Hepatocyte (in vitro differentiated cells): Measurements from ENCODE around the gene CSMD2.

ENCODE experiments used
- CTCF ChIP-seq: fragments of 200-600 bp; sonication (generic); IDR thresholded peaks from 2 replicates; pipeline ENCODE4 v1.5.1; 2016; ENCODE audit warnings: antibody characterized with exemption, mild to moderate bottlenecking; ENCODE audit not compliant: poor library complexity
- EZH2 ChIP-seq: fragments of 200-600 bp; sonication (generic); IDR thresholded peaks from 2 replicates; pipeline ENCODE4 v1.6.1; 2016; ENCODE audit warnings: antibody characterized with exemption, mild to moderate bottlenecking, borderline replicate concordance

GRCh38 chr1:33736496-33736895, 428.5 kb downstream of the CSMD2 start:
- TF ChIP-seq CTCF (no peak), EZH2 (no peak)
